Keratinocyte (primary cell): ENCODE results near the gene GRB10.

Source experiments
- EZH2 ChIP-seq: IDR thresholded peaks from one replicate; pipeline ENCODE4 v1.6.1; 2012; ENCODE audit warnings: inconsistent platforms, mild to moderate bottlenecking, low read length, moderate library complexity
- TF ChIP-seq, protein P1 (sequence below), 3 experiments: IDR thresholded peaks in 1 of 3; conservative IDR thresholded peaks in 1 of 3; optimal IDR thresholded peaks in 1 of 3; 2 replicates in 2 of 3; 3 replicates in 1 of 3; pipeline versions ENCODE3 to v1.5.1; 2011; ENCODE audit warnings: low read length in 3 of 3, mild to moderate bottlenecking in 3 of 3, moderate library complexity in 2 of 3, control low read depth in 1 of 3, inconsistent platforms in 1 of 3; ENCODE audit not compliant: insufficient read depth in 2 of 3; ENCODE audit errors: extremely low read depth in 1 of 3

GRCh38 chr7:50612704-50613103 lies 170.0 kb downstream of the GRB10 start:
- TF ChIP-seq, protein P1, sequence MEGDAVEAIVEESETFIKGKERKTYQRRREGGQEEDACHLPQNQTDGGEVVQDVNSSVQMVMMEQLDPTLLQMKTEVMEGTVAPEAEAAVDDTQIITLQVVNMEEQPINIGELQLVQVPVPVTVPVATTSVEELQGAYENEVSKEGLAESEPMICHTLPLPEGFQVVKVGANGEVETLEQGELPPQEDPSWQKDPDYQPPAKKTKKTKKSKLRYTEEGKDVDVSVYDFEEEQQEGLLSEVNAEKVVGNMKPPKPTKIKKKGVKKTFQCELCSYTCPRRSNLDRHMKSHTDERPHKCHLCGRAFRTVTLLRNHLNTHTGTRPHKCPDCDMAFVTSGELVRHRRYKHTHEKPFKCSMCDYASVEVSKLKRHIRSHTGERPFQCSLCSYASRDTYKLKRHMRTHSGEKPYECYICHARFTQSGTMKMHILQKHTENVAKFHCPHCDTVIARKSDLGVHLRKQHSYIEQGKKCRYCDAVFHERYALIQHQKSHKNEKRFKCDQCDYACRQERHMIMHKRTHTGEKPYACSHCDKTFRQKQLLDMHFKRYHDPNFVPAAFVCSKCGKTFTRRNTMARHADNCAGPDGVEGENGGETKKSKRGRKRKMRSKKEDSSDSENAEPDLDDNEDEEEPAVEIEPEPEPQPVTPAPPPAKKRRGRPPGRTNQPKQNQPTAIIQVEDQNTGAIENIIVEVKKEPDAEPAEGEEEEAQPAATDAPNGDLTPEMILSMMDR (optimal IDR thresholded peaks at IDR 0.05 in 1 of 3, IDR thresholded peaks at IDR 0.05 in 1 of 3, conservative IDR thresholded peaks at IDR 0.05 in 1 of 3; ENCODE audit: extremely low read depth in 1 of 3, insufficient read depth in 2 of 3, low read length in 3 of 3) = no peak
- TF ChIP-seq EZH2 = no peak
